Epidermal melanocyte (primary cell): Measurements from ENCODE around the gene MAP3K4.
"Not testable (repeated sequence)": the region's sequence is repeated elsewhere in the genome, so short reads cannot be mapped to it uniquely, and the experiment has no call there.

Experiments used
- DNase-seq: peaks from one replicate; pipeline ENCODE4 v3.0.0; 2011; ENCODE audit warnings: low spot score; ENCODE audit not compliant: insufficient read length

The MAP3K4 gene

DNA sequence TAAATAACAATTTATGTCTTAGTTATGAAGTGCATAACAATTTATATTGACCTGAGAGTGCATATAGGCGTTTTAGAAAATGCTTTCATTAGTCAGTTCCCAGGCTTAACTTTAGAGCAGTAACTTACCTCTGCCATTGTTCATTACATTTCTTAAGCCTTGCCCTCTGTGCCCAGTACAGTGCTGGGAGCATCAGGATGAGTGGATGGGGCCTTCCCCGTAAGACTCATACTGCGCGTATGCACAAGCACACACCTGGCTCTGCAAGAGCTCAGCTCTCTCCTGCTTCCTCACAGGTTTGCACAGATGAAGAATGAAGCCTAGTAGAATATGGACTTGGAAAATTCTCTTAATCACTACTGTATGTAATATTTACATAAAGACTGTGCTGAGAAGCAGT lies 125.0 kb downstream of the MAP3K4 start:
- no peak for DNase-seq

- DNase-seq = no peak
These were observed 125.7 kb downstream of the MAP3K4 start for GRCh38 chr6:161117308-161117707.

GRCh38 chr6:161117942-161118341 lies 126.4 kb downstream of the MAP3K4 start:
- DNase-seq = no peak

- not testable (repeated sequence) for DNase-seq
These were observed 131.8 kb downstream of the MAP3K4 start for GRCh38 chr6:161123319-161123718.

- DNase-seq = no peak
These were observed 134.0 kb downstream of the MAP3K4 start for GRCh38 chr6:161125591-161125990.

- no peak for DNase-seq
These were observed 135.6 kb downstream of the MAP3K4 start for GRCh38 chr6:161127071-161127740.

- DNase-seq = no peak
These were observed 136.7 kb downstream of the MAP3K4 start for GRCh38 chr6:161128230-161128629.

- no peak for DNase-seq
These were observed 137.2 kb downstream of the MAP3K4 start for GRCh38 chr6:161128680-161129196.

DNA sequence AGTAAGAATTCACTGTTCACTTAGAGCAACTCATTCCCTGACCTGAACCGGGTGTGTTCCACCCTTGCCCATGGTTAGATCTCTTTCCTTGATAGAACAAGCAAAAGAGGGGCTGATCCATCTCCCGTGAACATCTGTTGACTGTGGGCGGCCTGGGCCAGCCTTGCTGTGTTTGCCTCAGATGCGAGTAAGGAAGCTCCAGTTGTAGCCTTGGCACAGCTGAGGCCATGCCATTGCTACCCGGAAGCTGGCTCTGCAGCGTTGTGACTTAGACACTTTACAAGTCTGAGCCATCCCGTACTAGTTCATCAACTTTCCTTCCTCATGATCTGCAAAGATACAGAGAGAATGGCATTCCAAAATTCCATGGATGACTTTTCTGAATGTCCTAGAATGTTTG lies 139.0 kb downstream of the MAP3K4 start:
- DNase-seq = no peak

DNA sequence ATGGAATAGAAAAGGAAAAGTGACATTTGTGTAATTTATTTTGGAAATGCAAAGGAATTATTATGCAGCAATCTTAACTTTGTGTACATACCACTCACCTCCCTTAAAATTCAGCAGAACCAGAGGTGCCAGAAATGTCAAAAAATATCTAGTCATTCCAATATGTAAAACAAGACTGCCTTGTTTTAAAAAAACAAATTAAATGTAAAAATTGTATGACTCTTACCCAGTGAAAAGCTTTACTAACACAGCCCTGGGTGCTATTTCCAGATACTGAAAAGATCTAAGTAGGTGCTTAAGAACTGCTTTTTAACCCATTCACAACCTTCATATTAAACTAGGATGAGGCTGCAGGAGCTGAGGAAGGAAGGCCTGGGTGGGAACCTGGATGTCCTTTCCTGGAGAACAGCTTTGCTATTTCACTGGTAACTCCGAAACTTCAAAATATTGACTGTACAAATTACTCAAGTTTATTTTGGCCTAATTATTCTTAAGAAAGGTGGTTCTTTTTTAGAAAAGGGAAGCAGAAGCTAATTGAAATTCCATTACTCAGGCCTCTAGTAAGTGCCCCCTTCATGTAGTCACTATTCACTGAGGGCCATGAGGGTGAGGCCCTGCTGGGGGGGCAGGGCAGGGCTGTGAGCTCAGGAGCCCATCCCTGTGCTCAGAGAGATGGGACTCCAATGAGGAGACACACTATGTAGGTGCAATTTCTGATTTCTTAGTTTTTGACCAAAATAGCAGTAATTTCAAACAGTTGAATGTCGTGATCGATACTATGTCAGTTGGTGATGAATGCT lies 139.6 kb downstream of the MAP3K4 start:
- DNase-seq = no peak

DNA sequence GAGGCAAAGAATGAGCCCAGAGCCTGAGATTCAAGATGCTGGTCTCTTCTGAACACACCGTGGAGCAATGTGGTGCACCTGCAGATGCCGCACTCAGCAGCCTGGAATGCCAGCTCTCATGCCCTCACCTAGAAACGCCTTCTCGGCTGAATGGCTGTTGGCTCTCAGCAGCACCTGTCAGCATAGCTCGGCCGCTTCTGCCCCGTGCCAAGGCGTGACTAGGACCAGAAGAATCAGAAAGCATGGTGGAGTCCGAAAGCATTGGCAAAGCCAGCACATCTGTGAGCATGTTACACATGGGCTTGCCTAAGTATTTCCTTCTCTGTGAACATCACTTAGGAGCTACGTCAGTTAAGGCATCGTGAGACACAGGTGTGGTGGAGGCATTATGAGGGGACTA lies 140.8 kb downstream of the MAP3K4 start:
- no peak for DNase-seq

DNA sequence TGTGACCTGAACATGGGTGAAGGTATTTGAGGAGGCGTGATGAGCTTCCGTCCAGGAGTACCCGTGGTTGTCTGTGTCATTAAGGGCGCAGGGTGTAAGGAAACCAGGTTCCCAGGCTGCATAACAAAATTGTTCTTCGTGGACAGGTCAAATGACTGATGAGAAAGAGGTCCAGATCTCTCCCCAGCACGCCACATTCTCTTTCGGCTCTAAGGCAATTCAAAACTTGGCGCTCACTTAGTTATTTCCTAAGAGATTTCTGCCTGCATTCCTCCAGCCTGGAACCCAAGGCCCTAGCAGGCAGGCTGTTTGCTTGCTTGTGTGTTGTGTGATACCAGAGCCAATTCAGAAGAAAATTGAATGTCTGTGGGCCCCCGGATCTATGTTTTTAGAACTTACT lies 142.4 kb downstream of the MAP3K4 start:
- no peak for DNase-seq

DNA sequence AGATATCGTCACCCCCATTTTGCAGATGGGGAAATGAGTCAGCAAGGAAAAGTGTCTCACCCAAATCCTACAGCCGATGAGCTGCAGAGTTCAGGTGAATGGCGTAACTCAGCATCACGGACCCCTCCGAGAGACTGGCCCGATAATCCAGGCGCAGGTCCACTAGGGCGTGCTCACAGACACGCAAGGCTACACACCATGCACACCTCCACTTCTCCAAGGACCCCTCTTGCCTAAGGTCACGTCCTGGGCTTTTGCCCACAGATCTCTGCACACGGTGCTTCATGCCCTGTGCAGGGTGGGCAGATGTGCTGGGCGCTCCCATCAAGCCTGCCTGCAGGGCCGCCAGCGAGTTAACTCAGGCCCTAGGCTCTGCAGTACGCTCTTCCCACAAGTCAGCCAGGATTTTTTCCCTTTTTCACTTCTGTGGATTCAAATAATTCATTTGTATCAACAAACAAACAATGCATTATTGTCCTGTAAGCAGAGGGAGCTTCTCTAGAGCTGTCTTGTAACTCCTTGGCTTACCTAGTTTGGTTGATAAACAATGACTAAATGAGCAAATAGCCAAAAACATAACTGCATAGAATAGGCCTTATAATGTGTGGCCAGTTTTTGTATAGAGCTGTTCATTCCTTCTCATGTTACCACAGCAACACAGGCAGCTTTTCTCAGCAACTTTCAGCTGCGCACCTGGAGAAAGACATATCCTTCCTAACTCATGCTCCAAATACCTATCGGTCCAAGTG lies 143.2 kb downstream of the MAP3K4 start:
- no peak for DNase-seq

DNA sequence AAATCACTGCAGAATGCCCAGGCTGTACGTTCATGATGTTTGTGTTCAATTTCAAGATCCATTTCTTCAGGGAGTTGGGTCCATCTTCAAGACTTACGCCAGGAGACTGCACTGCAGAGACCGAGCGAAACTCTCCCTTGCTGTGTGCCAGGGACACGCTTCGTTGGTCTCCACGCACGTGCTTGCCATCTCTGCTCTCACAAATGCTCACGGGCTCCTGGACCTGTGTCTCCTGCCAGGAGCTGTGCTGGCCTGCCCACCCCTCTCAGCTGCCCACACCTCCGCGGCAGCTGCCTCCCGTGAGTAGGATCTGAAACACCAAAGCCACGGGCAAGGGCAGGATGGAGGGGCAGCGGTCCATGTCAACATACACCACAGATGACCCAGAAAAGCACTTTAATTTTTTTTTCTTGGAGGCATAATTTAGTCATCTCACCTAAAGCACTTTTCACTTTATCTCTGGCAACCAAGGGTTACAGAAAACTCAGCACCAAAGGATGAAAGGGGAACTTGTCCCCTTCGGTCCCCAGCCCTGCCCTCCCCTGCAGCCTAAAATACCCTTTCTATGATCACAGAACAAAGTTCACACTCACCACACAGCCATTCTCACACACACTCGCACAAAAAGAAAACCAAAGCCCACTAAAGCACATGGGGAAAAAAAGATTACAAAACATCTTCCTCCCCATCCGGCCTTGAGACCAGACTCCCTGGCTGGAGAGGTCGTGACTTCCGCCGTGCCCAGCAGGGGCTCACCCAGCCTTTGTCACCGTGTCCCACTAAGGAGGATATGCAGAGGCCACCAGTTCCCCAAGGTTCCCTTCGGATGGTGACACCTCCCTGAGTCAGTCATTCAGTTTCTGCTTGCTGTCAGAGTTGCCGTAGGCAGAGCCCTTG lies 144.4 kb downstream of the MAP3K4 start:
- no peak for DNase-seq

DNA sequence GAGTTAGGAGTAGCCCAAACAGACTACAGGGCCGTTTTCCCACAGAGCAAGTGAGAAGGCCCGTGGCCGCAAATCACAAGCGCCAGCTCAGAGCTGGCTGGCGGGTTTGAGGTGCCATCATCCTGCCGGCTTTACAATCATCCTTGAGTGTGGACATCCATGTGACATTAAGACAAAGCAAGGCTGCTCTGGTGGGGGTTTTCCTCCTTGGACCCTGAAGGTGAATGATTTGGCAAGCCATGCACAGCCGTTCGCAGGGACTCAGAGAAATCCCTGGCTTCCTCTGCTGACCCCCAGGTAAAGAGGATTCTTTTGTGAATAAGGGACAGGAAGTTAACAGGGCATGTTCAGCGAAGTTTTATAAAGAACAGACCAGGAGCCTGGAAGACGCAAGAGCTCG lies 145.1 kb downstream of the MAP3K4 start:
- DNase-seq = no peak

DNA sequence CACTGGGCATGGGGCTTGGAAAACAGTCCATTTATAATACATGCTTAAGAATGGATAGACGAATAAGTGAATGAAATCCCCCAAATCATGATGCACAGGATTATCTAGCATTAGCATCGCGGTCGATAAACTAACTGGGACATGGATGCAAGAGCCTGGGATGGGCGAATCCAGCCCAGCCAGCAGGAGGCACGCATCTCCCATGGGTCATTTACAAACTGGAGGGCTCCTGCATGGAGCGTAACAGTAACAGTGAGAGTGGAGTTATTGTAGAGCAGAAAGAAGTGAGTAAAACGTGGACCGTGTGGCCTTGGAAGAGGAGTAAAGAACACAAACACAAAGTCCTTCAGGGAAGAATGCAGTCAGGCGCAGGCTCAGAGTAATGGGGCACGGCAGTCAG lies 145.8 kb downstream of the MAP3K4 start:
- DNase-seq = no peak

GRCh38 chr6:161137839-161138542 lies 146.4 kb downstream of the MAP3K4 start:
- DNase-seq = no peak

GRCh38 chr6:161138543-161139303 lies 147.2 kb downstream of the MAP3K4 start:
- no peak for DNase-seq

DNA sequence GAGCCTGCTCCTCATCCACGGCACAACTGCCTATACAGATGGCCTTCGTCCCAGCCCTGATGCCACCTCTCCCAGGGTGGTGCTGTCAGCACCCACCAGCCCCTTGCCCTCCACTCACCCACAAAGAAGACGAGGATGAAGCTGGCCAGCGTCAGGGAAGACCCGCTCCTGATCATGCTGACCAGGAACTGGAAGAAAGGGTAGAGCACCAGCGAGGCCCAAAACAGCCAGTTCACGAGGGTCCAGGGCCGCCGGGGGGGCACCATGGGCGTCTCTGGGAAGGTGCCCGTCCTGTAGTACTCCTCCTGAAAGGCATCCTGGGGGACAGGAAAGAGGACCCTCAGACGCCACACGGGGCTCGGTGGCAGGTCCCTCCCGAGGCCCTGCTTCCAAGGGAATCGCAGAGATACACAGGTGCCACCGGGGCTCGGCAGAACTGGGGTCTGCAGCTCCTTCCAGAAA lies 147.8 kb downstream of the MAP3K4 start:
- DNase-seq = no peak
